C4-2B (cell line): ENCODE measurements around the gene OSTF1.

Source experiments
- CTCF ChIP-seq: fragments of 450-650 bp; conservative IDR thresholded peaks from 2 replicates; pipeline ENCODE4 v1.5.1; 2017; ENCODE audit warnings: mild to moderate bottlenecking
- ZFX ChIP-seq: fragments of 450-650 bp; IDR thresholded peaks from 2 replicates; pipeline ENCODE4 v1.6.1; 2017

GRCh38 chr9:75149841-75150241 is 61.5 kb downstream of the OSTF1 start:
- TF ChIP-seq CTCF, result no peak
- no peak for TF ChIP-seq ZFX
